Upper lobe of right lung (tissue), 1 donor: ENCODE measurements around the gene LUC7L. TPM values are rescaled to one million over a fixed set of nuclear protein-coding genes. Genes with fewer than 3 reads are reported as not detected.
A peak's percentile ranks its signal among the peaks of the same experiment; 100 is the strongest.
"Not testable (repeated sequence)": the region's sequence is repeated elsewhere in the genome, so short reads cannot be mapped to it uniquely, and the experiment has no call there.

Experiments
- ATAC-seq: fragments of 200-7000 bp; cut with Tn5 transposase; one replicate; pipeline ENCODE4 v1.9.1; 2020; ENCODE audit warnings: mild to moderate bottlenecking, moderate library complexity
- DNase-seq: peaks from one replicate; pipeline ENCODE4 v3.0.0-alpha.2; 2020
- H3K27ac ChIP-seq: fragments of 200-600 bp; one replicate; pipeline ENCODE4 v1.8.0; 2022
- H3K27me3 ChIP-seq: fragments of 200-600 bp; one replicate; pipeline ENCODE4 v1.8.0; 2022; ENCODE audit warnings: mild to moderate bottlenecking
- H3K36me3 ChIP-seq: fragments of 200-600 bp; one replicate; pipeline ENCODE4 v1.8.0; 2022
- H3K4me1 ChIP-seq: fragments of 200-600 bp; one replicate; pipeline ENCODE4 v1.8.0; 2022
- H3K4me3 ChIP-seq: fragments of 200-600 bp; one replicate; pipeline ENCODE4 v1.8.0; 2022; ENCODE audit warnings: mild to moderate bottlenecking
- H3K9me3 ChIP-seq: fragments of 200-600 bp; one replicate; pipeline ENCODE4 v1.8.0; 2022
- CTCF ChIP-seq: fragments of 200-600 bp; IDR thresholded peaks from one replicate; pipeline ENCODE4 v1.8.0; 2022; ENCODE audit warnings: antibody characterized with exemption
- intact Hi-C: fragments of 100-400 bp; cut with DNase I; formaldehyde crosslinking; loops from one replicate; pipeline ENCODE4 v1.11.0; 2022
- total RNA-seq: library from RNA; stranded (reverse); fragmentation: NEBNext Ultra II Directional; extraction: Animal tissue kit (Norgen Biotek cat#: 25700); gene quantifications from one replicate; pipeline ENCODE4 v1.2.1, GENCODE V29; 2021
- donor health status: DM: no; HTN: yes; CAD: no; lungs with severe emphysema.

Gene LUC7L
- total RNA-seq, 1 donor from 2014 or later = 78.8 TPM

GRCh38 chr16:177981-178667 lies 51.1 kb downstream of the LUC7L start:
- no peak for DNase-seq

DNA sequence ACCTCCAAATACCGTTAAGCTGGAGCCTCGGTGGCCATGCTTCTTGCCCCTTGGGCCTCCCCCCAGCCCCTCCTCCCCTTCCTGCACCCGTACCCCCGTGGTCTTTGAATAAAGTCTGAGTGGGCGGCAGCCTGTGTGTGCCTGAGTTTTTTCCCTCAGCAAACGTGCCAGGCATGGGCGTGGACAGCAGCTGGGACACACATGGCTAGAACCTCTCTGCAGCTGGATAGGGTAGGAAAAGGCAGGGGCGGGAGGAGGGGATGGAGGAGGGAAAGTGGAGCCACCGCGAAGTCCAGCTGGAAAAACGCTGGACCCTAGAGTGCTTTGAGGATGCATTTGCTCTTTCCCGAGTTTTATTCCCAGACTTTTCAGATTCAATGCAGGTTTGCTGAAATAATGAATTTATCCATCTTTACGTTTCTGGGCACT lies 51.8 kb downstream of the LUC7L start:
- intact Hi-C loops = no loop called here
- no peak for ATAC-seq
- H3K36me3 ChIP-seq = no peaks in the 10 kb centered on the region
- peaks cover 18% of the 10 kb centered on the region for H3K4me1 ChIP-seq
- no peaks in the 10 kb centered on the region for H3K9me3 ChIP-seq
- TF ChIP-seq CTCF = no peak
- DNase-seq = no peak
- H3K27ac ChIP-seq = no peak overlapping the region
- no peak overlapping the region for H3K4me3 ChIP-seq
- H3K27me3 ChIP-seq = peaks cover 57% of the 10 kb centered on the region

More at GRCh38 chr16:177981-178667, 51.1 kb downstream of the LUC7L start:
- no peak for ATAC-seq
- Histone ChIP-seq H3K9me3 (no peaks in the 10 kb centered on the region), H3K4me3 (no peak overlapping the region), H3K27me3 (peaks cover 57% of the 10 kb centered on the region), H3K36me3 (no peaks in the 10 kb centered on the region), H3K4me1 (peaks cover 18% of the 10 kb centered on the region), H3K27ac (no peak overlapping the region)
- intact Hi-C loops = no loop called here
- TF ChIP-seq CTCF = no peak

- Histone ChIP-seq H3K4me1 (peaks cover 18% of the 10 kb centered on the region), H3K27me3 (peaks cover 59% of the 10 kb centered on the region)
- intact Hi-C loops, DNase-seq, H3K36me3 ChIP-seq, H3K9me3 ChIP-seq, H3K4me3 ChIP-seq, H3K27ac ChIP-seq: not testable (repeated sequence)
- ATAC-seq = peak; percentile 3
These were observed 52.5 kb downstream of the LUC7L start, which contains the start of gene HBA1 for GRCh38 chr16:176477-177382. TSS of gene HBA1 (plus strand) at chr16:176680. CDS start at chr16:176717, 37 bp downstream.

DNA sequence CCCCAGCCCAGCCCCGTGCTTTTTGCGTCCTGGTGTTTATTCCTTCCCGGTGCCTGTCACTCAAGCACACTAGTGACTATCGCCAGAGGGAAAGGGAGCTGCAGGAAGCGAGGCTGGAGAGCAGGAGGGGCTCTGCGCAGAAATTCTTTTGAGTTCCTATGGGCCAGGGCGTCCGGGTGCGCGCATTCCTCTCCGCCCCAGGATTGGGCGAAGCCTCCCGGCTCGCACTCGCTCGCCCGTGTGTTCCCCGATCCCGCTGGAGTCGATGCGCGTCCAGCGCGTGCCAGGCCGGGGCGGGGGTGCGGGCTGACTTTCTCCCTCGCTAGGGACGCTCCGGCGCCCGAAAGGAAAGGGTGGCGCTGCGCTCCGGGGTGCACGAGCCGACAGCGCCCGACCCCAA lies 53.2 kb downstream of the LUC7L start:
- intact Hi-C loops, H3K27ac ChIP-seq, H3K36me3 ChIP-seq, H3K9me3 ChIP-seq, DNase-seq, H3K4me3 ChIP-seq, ATAC-seq: not testable (repeated sequence)
- Histone ChIP-seq H3K27me3 (peaks cover 66% of the 10 kb centered on the region), H3K4me1 (peaks cover 10% of the 10 kb centered on the region)

- ATAC-seq (no peak), DNase-seq (no peak)
- no peak for TF ChIP-seq CTCF
- Histone ChIP-seq H3K27ac (no peak overlapping the region), H3K4me3 (no peak overlapping the region), H3K36me3 (no peaks in the 10 kb centered on the region), H3K9me3 (no peaks in the 10 kb centered on the region), H3K27me3 (peaks cover 64% of the 10 kb centered on the region), H3K4me1 (peaks cover 4% of the 10 kb centered on the region)
- intact Hi-C loops = no loop called here
These were observed 54.0 kb downstream of the LUC7L start for GRCh38 chr16:175011-175949.

DNA sequence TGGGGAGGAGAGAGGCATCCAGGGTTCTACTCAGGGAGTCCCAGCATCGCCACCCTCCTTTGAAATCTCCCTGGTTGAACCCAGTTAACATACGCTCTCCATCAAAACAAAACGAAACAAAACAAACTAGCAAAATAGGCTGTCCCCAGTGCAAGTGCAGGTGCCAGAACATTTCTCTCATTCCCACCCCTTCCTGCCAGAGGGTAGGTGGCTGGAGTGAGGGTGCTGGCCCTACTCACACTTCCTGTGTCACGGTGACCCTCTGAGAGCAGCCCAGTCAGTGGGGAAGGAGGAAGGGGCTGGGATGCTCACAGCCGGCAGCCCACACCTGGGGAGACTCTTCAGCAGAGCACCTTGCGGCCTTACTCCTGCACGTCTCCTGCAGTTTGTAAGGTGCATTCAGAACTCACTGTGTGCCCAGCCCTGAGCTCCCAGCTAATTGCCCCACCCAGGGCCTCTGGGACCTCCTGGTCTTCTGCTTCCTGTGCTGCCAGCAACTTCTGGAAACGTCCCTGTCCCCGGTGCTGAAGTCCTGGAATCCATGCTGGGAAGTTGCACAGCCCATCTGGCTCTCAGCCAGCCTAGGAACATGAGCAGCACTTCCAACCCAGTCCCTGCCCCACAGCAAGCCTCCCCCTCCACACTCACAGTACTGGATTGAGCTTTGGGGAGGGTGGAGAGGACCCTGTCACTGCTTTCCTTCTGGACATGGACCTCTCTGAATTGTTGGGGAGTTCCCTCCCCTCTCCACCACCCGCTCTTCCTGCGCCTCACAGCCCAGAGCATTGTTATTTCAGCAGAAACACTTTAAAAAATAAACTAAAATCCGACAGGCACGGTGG lies 55.1 kb downstream of the LUC7L start:
- ATAC-seq, H3K9me3 ChIP-seq, intact Hi-C loops, H3K4me3 ChIP-seq, H3K4me1 ChIP-seq, DNase-seq, H3K27ac ChIP-seq, H3K36me3 ChIP-seq: not testable (repeated sequence)
- H3K27me3 ChIP-seq = peaks cover 62% of the 10 kb centered on the region

GRCh38 chr16:173211-173854 lies 55.9 kb downstream of the LUC7L start:
- H3K4me3 ChIP-seq, H3K9me3 ChIP-seq, H3K36me3 ChIP-seq, H3K4me1 ChIP-seq, DNase-seq, ATAC-seq, H3K27ac ChIP-seq, intact Hi-C loops: not testable (repeated sequence)
- peaks cover 62% of the 10 kb centered on the region for H3K27me3 ChIP-seq

DNA sequence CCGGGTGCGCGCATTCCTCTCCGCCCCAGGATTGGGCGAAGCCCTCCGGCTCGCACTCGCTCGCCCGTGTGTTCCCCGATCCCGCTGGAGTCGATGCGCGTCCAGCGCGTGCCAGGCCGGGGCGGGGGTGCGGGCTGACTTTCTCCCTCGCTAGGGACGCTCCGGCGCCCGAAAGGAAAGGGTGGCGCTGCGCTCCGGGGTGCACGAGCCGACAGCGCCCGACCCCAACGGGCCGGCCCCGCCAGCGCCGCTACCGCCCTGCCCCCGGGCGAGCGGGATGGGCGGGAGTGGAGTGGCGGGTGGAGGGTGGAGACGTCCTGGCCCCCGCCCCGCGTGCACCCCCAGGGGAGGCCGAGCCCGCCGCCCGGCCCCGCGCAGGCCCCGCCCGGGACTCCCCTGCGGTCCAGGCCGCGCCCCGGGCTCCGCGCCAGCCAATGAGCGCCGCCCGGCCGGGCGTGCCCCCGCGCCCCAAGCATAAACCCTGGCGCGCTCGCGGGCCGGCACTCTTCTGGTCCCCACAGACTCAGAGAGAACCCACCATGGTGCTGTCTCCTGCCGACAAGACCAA lies 56.8 kb downstream of the LUC7L start, which contains the start of gene HBA2:
TSS of gene HBA2 (plus strand) at position 503 of the 568 bp plus-strand sequence. CDS start at position 540, 37 bp downstream.
- H3K4me1 ChIP-seq, H3K27ac ChIP-seq, ATAC-seq, H3K4me3 ChIP-seq, H3K9me3 ChIP-seq, intact Hi-C loops, H3K36me3 ChIP-seq, DNase-seq: not testable (repeated sequence)
- H3K27me3 ChIP-seq = peaks cover 62% of the 10 kb centered on the region
